CD4-positive, alpha-beta T cell treated with Interleukin-15 for 1 hour (primary cell): ENCODE data around the gene CMTR2.

Source experiments
- DNase-seq: peaks from one replicate; pipeline ENCODE4 v3.0.0-alpha.2; 2020

Gene CMTR2

GRCh38 chr16:71276589-71277334, 12.4 kb downstream of the CMTR2 start:
- DNase-seq = no peak

GRCh38 chr16:71273384-71273783, 15.8 kb downstream of the CMTR2 start:
- no peak for DNase-seq

GRCh38 chr16:71264299-71264698, 24.9 kb downstream of the CMTR2 start:
- DNase-seq = no peak

DNA sequence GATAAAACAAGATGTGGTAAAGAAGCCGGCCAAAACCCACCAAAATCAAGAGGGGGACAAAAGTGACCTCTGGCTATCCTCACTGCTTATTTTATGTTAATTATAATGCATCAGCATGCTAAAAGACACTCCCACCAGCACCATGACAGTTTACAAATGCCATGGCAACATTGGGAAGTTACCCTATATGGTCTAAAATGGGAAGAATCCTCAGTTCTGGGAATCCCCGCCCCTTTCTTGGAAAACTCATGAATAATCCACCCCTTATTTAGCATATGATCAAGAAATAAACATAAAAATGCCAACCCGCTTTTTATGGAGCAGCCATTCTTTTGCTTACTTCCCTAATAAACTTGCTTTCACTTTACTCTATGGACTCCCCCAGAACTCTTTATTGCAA, 25.6 kb downstream of the CMTR2 start:
- no peak for DNase-seq

- DNase-seq = no peak
Observed at GRCh38 chr16:71262391-71262790, 26.8 kb downstream of the CMTR2 start.

- no peak for DNase-seq
Observed at GRCh38 chr16:71260995-71261394, 28.2 kb downstream of the CMTR2 start.

DNA sequence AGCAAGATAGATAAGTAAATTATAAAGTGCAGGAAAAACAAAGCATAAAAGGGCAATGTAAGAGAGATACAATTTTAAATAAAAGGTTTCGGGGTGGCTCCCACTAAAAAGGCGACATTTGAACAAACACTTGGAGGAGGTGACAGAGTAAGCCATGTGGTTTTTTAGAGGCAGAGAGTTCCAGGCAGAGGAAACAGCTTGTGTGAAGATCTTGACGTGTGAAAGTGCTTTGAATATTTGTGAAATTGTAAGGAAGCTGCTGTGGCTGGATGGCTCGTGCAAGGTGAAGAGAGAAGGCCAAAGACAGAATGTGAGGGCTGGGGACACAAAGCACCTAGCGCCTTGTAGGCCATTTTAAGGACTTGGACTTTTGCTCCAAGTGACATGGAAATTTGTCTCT, 30.1 kb downstream of the CMTR2 start:
- DNase-seq = no peak

DNA sequence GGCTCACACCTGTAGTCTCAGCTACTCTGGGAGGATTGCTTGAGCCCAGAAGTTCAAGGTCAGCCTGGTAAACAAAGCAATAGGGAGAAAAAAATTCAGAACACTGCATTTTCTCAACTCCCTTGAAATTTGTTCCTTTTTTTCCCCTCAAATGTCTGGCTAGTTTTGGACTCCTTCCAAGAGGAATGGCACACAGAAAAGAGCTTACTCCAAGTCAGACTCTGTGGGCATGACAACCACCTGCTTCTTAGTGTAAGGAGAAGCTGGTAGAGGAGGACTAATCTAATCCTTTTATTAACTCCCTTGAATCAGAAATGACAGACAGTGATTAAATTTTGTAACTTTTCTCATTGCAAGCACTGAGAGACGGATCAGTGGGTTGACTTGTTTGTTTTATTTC, 30.8 kb downstream of the CMTR2 start:
- no peak for DNase-seq

DNA sequence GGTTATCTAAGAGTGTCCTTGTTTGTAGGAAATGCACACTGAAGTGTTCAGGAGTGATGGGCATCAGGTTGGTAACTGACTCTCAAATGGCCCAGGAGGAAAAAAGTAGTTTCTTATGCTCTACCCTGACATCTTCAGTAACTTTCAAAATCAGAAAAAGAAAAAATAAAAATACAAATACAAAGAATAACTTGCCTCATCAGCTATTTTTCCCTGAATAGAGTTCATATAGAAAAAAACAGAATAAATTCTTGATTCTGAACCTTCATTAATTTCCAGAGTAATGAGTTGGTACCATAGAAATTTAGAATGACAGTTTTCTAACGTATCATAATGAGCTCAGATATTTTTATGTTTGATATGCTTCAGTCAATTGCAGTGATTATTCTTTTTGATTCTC, 31.4 kb downstream of the CMTR2 start:
- DNase-seq = no peak

- DNase-seq = no peak
Observed at GRCh38 chr16:71255721-71256120, 33.5 kb downstream of the CMTR2 start.

DNA sequence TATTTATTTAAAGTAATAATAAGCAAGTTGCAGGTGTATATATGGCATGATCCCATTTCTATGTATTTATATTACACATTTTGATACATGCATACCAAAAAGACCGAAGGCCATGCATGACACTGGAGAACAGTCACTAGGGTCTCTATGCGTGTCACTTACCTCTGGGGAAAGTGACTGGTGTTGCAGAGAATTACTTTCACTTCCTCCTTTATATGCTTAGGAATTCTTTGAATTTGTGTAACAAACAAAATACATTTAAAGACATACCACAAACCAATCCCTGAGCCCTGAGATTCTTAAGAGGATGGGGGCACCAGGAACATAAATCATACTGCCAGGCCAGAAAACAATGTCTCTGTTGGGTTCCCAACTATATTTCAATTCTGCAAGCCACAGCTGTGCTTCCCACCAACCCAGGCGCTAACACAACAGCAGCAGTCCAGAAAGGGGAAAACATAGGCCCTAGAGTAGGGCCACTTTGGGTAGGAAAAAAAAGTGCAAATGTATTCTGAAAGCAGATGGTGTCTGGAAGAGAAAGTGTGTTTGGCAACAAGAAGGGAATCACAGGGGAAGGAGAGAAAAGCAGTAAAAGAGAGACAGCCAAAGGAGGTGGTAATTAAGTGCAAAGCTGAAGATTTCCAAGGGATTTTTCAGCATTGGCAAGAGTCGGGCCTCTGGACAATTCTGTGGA, 34.2 kb downstream of the CMTR2 start:
- no peak for DNase-seq

DNA sequence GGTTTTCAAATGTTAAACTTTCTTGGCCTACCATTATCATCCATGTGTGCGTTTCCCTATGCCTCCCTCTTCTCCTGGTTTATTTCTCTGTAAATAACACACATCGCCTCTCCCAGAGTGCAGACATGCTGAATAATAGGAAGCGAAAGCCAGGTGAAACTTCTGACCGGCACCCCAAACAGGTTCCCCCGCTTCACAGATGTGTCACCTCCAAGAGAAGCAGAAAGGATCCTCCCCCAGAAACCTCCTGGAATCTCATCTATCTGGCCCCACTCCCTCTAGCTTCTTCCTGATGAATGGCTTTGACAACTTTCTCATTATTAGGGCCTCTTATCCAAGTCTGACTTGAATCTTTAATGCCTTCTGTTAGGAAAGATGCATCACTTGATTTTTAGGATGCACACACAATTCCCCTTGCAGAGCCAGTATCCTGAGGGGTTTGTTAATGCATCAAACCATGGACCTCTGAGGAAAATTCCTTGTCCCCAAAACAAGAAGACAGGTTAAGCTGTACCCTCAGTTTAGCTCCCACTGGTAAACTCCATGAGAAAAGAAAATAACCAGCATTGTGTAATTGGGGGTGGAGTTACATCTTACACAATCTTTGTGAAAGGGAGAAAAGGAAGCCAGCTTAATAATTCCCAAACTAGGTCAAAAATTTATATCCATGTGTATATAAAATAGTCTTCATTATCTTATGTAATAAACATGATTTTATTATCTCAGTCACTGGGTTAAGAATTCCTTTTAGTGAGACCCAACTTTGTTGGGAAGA, 38.6 kb downstream of the CMTR2 start:
- DNase-seq = no peak

DNA sequence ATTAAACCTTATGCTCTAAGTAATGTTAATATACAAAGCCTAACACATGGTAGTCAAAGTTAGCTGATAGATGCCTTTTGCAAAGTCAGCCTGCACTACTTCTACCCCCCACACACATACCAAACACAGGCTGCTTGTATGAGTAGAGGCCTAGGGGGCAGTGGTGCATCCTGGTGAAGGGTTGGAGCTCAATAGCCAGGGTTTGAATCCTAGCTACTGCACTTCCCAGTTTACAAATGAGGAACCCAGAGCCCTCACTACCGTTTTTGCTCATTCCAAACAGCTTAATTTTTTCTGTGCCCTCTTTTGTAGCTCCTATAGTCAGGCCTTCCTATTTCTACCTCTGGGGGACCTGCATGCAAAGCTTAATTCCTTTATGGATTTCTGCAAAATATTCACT, 39.8 kb downstream of the CMTR2 start:
- no peak for DNase-seq

- DNase-seq = no peak
Observed at GRCh38 chr16:71247478-71247877, 41.7 kb downstream of the CMTR2 start.

GRCh38 chr16:71246309-71246708, 42.9 kb downstream of the CMTR2 start:
- no peak for DNase-seq

DNA sequence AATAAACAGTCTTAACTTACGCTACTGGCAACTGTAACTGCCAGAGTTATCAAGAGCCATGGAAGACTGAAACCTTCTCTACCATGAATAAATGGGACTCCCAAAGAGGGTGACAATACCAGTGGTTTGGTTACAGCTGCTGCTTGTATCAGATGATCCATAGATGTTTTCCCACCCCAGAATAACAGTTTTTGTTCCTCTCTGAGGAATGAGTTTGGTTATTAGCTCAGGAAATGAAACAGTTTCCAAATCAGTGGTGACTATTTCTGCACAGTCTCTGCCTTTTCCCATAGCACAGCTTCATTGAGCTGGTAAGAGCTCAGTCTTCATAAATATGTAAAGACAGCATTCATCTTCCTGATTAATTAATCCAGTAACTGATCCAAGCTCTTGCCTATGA, 44.7 kb downstream of the CMTR2 start:
- DNase-seq = no peak

- no peak for DNase-seq
Observed at GRCh38 chr16:71242601-71243000, 46.6 kb downstream of the CMTR2 start.

DNA sequence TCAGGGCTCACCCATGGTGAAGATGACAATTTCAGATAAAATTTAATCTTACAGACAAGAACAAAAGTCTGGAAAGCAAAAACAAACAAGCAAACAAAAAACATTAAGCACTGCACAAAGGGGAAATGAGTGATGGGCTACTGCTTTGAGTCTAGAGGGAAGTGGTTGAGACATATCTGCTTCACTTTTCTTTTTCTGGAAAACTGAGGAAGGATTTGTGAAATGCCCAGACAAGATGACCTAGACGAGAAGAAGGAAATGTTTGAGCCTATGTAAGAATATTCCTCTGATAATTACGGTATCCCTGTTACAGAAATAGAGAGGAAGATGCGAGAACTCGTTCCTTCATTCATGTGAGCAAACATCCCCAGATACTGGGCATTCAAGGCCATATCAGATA, 47.2 kb downstream of the CMTR2 start:
- no peak for DNase-seq
